Prostate gland (tissue), 2 donors: ENCODE results near the gene PCLO.

Experiments used
- CTCF ChIP-seq, 4 experiments: fragments of 200-600 bp in 2 of 4; fragments of 450-650 bp in 2 of 4; sonication (generic) in 2 of 4; IDR thresholded peaks; 1 replicate in 3 of 4; 2 replicates in 1 of 4; pipeline ENCODE4 v1.5.1; 2016 to 2019; ENCODE audit warnings: antibody characterized with exemption in 4 of 4, mild to moderate bottlenecking in 2 of 4, moderate library complexity in 2 of 4
- POLR2A ChIP-seq: fragments of 450-650 bp; IDR thresholded peaks from one replicate; pipeline ENCODE4 v1.6.1; 2016; ENCODE audit warnings: antibody characterized with exemption, mild to moderate bottlenecking
- POLR2AphosphoS5 ChIP-seq: sonication (generic); formaldehyde crosslinking; IDR thresholded peaks from one replicate; pipeline ENCODE4 v1.6.1; 2017; ENCODE audit warnings: antibody characterized with exemption

- TF ChIP-seq CTCF (IDR thresholded peaks at IDR 0.05), result no peak
- TF ChIP-seq POLR2AphosphoS5, result no peak
- TF ChIP-seq POLR2A, result no peak
These were observed 296.8 kb downstream of the PCLO start for GRCh38 chr7:82865856-82866255.
